HEK293T (cell line): ENCODE measurements around the gene DUSP12.

ENCODE experiments used
- CTCF ChIA-PET: fragments of 350-600 bp; formaldehyde crosslinking; extraction: SDS; loops from one replicate; lab custom pipeline; 2021; ENCODE audit warnings: antibody characterized with exemption, inconsistent platforms; lab: Yijun Ruan, JAX
- POLR2A ChIA-PET: fragments of 350-600 bp; formaldehyde crosslinking; extraction: SDS; loops from one replicate; lab custom pipeline; 2020; ENCODE audit warnings: antibody characterized with exemption, inconsistent platforms; lab: Yijun Ruan, JAX
- DNase-seq: peaks from one replicate; pipeline ENCODE4 v3.0.0; 2012; ENCODE audit warnings: mixed read lengths; ENCODE audit errors: extremely low spot score
- ARNT ChIP-seq: fragments of 450-650 bp; IDR thresholded peaks from 2 replicates; pipeline ENCODE4 v1.6.1; 2017; ENCODE audit warnings: mild to moderate bottlenecking
- BHLHE40 ChIP-seq: fragments of 450-650 bp; IDR thresholded peaks from 2 replicates; pipeline ENCODE4 v1.6.1; 2016; ENCODE audit warnings: mild to moderate bottlenecking, moderate library complexity, borderline replicate concordance
- CTBP1 ChIP-seq: fragments of 450-650 bp; IDR thresholded peaks from 2 replicates; pipeline ENCODE4 v1.6.1; 2016; ENCODE audit warnings: borderline replicate concordance
- ELF4 ChIP-seq: fragments of 450-650 bp; IDR thresholded peaks from 2 replicates; pipeline ENCODE4 v1.6.1; 2017; ENCODE audit warnings: antibody characterized with exemption
- FOXA1 ChIP-seq: fragments of 450-650 bp; IDR thresholded peaks from 2 replicates; pipeline ENCODE4 v1.6.1; 2016; ENCODE audit warnings: mild to moderate bottlenecking
- FOXK2 ChIP-seq: fragments of 450-650 bp; IDR thresholded peaks from 2 replicates; pipeline ENCODE4 v1.6.1; 2016; ENCODE audit warnings: mild to moderate bottlenecking
- FOXM1 ChIP-seq: fragments of 450-650 bp; IDR thresholded peaks from 2 replicates; pipeline ENCODE4 v1.6.1; 2017; ENCODE audit warnings: mild to moderate bottlenecking, borderline replicate concordance
- HDGF ChIP-seq: fragments of 450-650 bp; IDR thresholded peaks from 2 replicates; pipeline ENCODE4 v1.6.1; 2017; ENCODE audit warnings: antibody characterized with exemption, borderline replicate concordance
- L3MBTL2 ChIP-seq: fragments of 450-650 bp; conservative IDR thresholded peaks from 2 replicates; pipeline ENCODE4 v1.6.1; 2016; ENCODE audit warnings: mild to moderate bottlenecking
- LEF1 ChIP-seq: fragments of 450-650 bp; IDR thresholded peaks from 2 replicates; pipeline ENCODE4 v1.6.1; 2017; ENCODE audit warnings: mild to moderate bottlenecking, borderline replicate concordance
- NFRKB ChIP-seq: fragments of 450-650 bp; IDR thresholded peaks from 2 replicates; pipeline ENCODE4 v1.6.1; 2016; ENCODE audit warnings: mild to moderate bottlenecking, moderate library complexity
- SP1 ChIP-seq: fragments of 450-650 bp; IDR thresholded peaks from 2 replicates; pipeline ENCODE4 v1.6.1; 2017
- SUZ12 ChIP-seq: fragments of 450-650 bp; IDR thresholded peaks from 2 replicates; pipeline ENCODE4 v1.6.1; 2016; ENCODE audit warnings: mild to moderate bottlenecking
- TARDBP ChIP-seq: fragments of 450-650 bp; IDR thresholded peaks from 2 replicates; pipeline ENCODE4 v1.6.1; 2016
- ZNF384 ChIP-seq: fragments of 450-650 bp; IDR thresholded peaks from 2 replicates; pipeline ENCODE4 v1.6.1; 2016
- TF ChIP-seq, protein P1 (sequence below): fragments of 450-650 bp; IDR thresholded peaks from 2 replicates; pipeline ENCODE4 v1.6.1; 2016

Gene DUSP12

DNA sequence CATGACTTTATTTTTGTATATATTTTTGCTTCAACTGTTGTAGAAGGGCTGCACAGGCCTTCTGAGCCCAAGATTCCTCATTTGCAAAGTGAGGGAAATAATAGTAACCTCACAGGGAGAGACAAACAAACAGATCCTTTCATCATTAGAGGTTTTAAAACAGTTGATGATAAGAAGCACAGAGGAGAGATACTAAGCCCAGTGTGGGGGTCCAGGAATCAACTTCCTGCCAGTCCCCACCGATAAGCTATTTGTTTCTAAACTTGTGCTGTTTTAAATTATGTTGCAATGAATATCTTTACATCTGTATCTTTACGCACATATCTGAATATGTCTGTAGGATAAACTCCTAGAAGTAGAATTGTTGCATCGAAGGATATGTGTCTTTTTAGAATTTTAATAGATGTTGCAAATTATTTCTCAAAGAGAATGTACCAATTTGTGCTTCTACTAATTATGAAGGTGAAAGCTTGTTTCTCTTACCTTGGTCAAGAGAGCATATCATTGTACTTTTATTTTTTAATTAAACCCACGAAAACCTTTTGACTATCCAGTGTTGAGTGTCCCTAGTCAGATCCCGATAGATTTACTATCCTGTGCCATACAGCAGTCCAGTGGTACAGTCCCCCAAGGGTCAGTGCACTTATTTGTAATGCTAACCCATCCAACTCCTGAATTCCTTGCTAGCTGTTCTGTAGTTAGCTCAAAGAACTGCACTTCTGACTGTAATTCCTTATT lies 17.4 kb upstream of the DUSP12 start:
- TF ChIP-seq ARNT: no peak
- no peak for TF ChIP-seq BHLHE40
- no peak for TF ChIP-seq LEF1
- no peak for TF ChIP-seq FOXM1
- no peak for TF ChIP-seq ELF4
- TF ChIP-seq FOXA1: no peak
- TF ChIP-seq SUZ12: no peak
- TF ChIP-seq ZNF384: no peak
- no peak for TF ChIP-seq HDGF
- TF ChIP-seq NFRKB: no peak
- no peak for TF ChIP-seq L3MBTL2
- no peak for DNase-seq
- POLR2A ChIA-PET: no interaction called here
- CTCF ChIA-PET: interaction anchor here (0.5 kb wide), 1 partner anchor 27 kb away, joined by 3 read pairs; no protein-coding TSS in a partner anchor

DNA sequence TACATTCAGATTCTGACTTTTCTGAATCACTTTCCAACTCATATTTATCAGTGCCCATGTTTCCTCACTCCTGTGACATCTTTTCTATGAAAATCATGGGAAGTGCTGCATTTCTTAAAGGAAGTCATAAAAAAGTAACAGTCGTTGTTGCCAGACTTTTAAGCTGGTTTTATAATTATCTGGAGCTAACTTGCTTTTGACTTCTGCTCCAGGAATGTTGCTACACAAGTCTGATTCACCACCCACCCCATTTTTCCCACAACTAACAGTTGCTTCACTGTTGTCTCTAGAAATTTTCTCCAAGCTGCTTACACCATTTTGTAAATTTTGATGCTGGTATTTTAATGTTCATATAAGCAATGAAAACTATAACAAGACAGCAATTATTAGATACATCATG lies 16.1 kb upstream of the DUSP12 start:
- DNase-seq: no peak
- TF ChIP-seq FOXA1 (no peak), NFRKB (no peak), L3MBTL2 (no peak), FOXM1 (no peak), FOXK2 (no peak), BHLHE40 (no peak), SUZ12 (no peak), TARDBP (no peak), ZNF384 (no peak), SP1 (no peak), CTBP1 (no peak), ELF4 (no peak), ARNT (no peak), LEF1 (no peak), HDGF (no peak)
- TF ChIP-seq, protein P1, sequence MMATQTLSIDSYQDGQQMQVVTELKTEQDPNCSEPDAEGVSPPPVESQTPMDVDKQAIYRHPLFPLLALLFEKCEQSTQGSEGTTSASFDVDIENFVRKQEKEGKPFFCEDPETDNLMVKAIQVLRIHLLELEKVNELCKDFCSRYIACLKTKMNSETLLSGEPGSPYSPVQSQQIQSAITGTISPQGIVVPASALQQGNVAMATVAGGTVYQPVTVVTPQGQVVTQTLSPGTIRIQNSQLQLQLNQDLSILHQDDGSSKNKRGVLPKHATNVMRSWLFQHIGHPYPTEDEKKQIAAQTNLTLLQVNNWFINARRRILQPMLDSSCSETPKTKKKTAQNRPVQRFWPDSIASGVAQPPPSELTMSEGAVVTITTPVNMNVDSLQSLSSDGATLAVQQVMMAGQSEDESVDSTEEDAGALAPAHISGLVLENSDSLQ: no peak
- ChIA-PET CTCF (no interaction called here), POLR2A (interaction anchor here (2.0 kb wide), 1 partner anchor 16 kb away, joined by 6 read pairs; the partner anchor contains the start of gene DUSP12)

DNA sequence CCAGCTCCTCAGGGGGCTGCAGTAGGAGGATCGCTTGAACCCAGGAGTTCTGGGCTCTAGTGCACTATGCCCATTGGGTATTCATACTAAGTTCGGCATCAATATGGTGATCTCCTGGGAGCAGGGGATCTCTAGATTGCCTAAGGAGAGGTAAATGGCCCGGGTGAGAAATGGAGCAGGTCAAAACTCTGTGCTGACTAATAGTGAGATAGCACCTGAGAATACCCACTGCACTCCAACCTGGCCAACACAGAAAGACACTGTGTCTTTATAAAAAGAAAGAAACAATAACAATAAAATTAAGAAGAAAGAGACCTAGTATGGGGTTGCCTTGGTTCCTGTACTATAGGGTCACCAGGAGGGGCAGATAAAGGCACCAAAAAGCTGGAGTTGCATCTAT lies 13.7 kb upstream of the DUSP12 start:
- DNase-seq: no peak
- TF ChIP-seq CTBP1: no peak
- TF ChIP-seq L3MBTL2: no peak
- no peak for TF ChIP-seq ELF4
- TF ChIP-seq, protein P1: no peak
- TF ChIP-seq TARDBP: no peak
- TF ChIP-seq NFRKB: no peak
- TF ChIP-seq FOXA1: no peak
- CTCF ChIA-PET: interaction anchor here (0.9 kb wide), 1 partner anchor 88 kb away, joined by 3 read pairs; no protein-coding TSS in a partner anchor
- POLR2A ChIA-PET: no interaction called here

DNA sequence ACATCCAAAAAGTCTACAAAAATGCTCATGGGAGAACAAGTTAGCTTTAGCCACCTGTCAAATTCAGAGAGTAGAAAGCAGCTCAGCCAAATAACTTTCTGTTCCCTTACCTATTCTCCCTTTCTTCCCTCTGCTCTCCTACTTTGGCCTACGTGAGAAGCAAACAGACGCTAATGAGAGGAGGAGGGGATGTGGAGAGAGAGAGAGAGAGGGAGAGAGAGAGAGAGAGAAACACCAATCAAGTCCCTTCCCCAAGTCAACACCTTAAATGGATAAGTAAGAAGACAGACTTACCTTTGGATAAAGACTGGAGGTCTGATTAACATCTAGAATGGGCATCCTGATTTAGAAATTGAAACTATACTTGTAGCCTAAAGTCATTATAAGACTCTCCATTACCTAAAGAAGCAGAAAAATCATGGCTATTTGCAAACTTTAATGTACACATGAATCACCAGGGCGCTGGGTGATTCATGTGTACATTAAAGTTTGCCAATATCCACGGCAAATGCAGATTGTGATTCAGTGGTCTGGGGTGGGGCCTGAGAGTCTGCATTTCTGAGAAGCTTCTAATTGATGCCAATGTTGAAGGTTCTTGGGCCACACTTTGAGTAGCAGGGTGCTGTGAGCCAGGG lies 13.1 kb upstream of the DUSP12 start:
- ChIA-PET POLR2A (no interaction called here), CTCF (interaction anchor here (0.9 to 1.3 kb wide), 2 partner anchors 10 to 88 kb away, joined by 3 to 4 read pairs; no protein-coding TSS in a partner anchor)
- no peak for TF ChIP-seq CTBP1
- TF ChIP-seq ZNF384: no peak
- no peak for TF ChIP-seq SP1
- no peak for TF ChIP-seq BHLHE40
- TF ChIP-seq LEF1: no peak
- TF ChIP-seq HDGF: no peak
- TF ChIP-seq ELF4: no peak
- no peak for TF ChIP-seq FOXA1
- no peak for TF ChIP-seq SUZ12
- no peak for TF ChIP-seq FOXK2
- no peak for TF ChIP-seq ARNT
- no peak for TF ChIP-seq NFRKB
- TF ChIP-seq FOXM1: no peak

DNA sequence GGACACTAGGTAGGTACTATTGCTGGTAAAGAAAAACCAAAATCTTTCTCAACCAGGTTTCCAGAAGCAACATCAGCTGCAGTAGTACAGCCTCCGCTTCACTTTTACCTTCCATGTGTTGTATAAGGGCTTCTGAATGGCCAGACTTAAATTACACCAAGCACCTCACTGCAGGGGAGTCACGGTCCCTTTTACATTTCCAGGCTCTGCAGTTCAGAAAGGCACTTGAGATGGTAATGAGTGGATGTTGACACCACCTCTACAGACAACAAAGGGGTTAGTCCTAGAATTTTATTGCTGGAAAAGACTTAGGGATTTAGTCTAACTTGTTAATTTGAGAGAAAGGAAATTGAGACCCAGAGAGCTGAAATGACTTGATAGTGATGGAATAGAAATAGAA lies 12.0 kb upstream of the DUSP12 start:
- DNase-seq: no peak
- POLR2A ChIA-PET: interaction anchor here (0.7 to 2.0 kb wide), 2 partner anchors 11 to 297 kb away, joined by 3 to 11 read pairs; no protein-coding TSS in a partner anchor
- CTCF ChIA-PET: interaction anchor here (1.3 to 1.4 kb wide), 2 partner anchors 9 to 11 kb away, joined by 3 to 4 read pairs; no protein-coding TSS in a partner anchor
- TF ChIP-seq HDGF (no peak), SUZ12 (no peak), LEF1 (no peak), FOXK2 (no peak), TARDBP (no peak), ELF4 (no peak), ARNT (no peak), SP1 (no peak), FOXA1 (no peak), NFRKB (no peak), L3MBTL2 (no peak), CTBP1 (no peak), BHLHE40 (no peak)
- TF ChIP-seq, protein P1: no peak

More for the DNA sequence above, 13.1 kb upstream of the DUSP12 start:
- no peak for DNase-seq

DNA sequence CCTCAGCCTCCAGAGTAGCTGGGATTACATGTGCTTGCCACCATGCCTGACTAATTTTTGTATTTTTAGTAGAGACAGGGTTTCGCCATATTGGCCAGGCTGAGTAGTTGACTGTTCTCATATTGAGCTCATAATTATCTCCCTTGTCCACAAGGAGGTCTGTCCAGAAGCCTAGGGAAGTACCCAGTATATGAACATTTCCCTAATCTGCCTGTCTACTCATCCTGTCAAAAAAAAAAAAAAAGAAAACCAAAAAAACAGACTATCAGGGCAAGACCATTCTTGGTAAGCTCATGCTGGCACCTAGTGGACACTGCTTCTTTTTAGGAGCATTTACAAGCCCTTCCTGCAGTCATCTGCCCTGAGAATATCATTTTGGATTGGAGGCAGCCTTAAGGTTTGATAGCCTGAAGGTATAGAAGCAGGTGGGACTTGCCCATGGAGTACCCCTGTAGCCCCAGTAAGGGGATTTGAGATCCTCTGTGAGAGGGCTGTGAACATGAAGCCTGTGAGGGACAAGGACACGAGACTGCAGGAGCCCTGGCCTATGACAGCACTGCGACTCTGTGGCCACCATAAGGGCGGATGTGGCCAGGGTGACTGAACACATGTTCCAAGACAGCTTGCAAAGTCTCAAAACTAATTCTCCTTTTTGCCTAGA lies 10.8 kb upstream of the DUSP12 start:
- ChIA-PET CTCF (interaction anchor here (0.7 to 1.7 kb wide), 4 partner anchors 10 to 91 kb away, joined by 3 to 8 read pairs (median 3); no protein-coding TSS in a partner anchor), POLR2A (interaction anchor here (2.0 kb wide), 1 partner anchor 12 kb away, joined by 11 read pairs; no protein-coding TSS in a partner anchor)
- DNase-seq: peak; percentile 44
- TF ChIP-seq, protein P1: peak; percentile 35; the same call in 1 of the 2 replicates
- TF ChIP-seq ZNF384 (peak; percentile 98), TARDBP (no peak), ELF4 (no peak), LEF1 (no peak), FOXM1 (no peak), SUZ12 (no peak), NFRKB (no peak), ARNT (no peak)
